Activated effector memory CD4-positive, alpha-beta T cell treated with anti-CD3 and anti-CD28 coated beads, Interleukin-2, amount 50 U/mL, for 16 hours (primary cell): ENCODE results near the gene SSTR4.
"Not testable (repeated sequence)": the region's sequence is repeated elsewhere in the genome, so short reads cannot be mapped to it uniquely, and the experiment has no call there.

Experiments used
- DNase-seq: peaks from one replicate; pipeline ENCODE4 v3.0.0-alpha.2; 2020

SSTR4 gene

DNA sequence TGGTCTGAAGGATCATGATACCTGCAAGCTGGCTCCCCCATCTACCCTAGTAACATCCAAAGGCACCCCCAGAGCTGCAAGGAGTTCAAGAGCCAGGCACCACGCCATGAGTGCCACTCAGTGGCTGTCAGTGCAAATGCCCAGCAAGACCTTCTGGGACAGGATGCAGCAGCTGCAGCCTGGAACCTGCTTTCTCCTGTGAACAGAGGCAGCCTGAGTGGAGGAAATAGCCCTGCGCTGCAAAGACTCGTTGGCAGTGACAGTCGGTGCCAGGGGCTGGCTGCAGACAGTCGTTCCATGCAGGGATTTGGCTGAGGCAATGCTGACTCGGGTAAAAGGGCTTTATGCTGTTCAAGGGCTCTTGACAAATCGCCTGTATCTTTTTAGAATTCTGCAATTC, 15.7 kb upstream of the SSTR4 start:
- DNase-seq: no peak

DNA sequence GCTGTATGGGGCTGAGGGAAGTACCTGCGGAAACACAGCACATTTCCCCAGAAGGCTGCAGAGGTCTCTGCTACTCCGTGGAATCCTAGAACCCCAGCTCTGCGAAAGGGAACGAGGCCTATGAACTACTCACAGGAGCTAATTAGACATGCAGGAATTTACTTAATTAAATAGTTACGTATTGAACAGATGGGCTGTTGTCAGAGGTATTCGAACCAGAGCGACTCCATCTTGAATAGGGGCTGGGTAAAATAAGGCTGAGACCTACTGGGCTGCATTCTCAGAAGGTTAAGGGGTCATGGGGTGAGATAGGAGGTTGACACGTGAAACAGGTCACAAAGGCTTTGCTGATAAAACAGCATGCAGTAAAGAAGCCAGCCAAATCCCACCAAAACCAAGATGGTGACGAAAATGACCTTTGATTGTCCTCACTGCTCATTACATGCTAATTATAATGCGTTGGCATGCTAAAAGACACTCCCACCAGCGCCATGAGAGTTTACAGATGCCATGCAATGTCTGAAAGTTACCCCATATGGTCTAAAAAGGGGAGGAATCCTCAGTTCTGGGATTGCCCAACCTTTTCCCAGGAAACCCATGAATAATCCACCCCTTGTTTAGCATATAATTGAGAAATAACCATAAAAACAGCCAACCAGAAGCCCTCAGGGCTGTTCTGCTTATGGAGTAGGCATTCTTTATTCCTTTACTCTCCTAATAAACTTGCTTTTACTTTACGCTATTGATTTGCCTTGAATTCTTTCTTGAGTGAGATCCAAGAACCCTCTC, 14.7 kb upstream of the SSTR4 start:
- DNase-seq: no peak

DNA sequence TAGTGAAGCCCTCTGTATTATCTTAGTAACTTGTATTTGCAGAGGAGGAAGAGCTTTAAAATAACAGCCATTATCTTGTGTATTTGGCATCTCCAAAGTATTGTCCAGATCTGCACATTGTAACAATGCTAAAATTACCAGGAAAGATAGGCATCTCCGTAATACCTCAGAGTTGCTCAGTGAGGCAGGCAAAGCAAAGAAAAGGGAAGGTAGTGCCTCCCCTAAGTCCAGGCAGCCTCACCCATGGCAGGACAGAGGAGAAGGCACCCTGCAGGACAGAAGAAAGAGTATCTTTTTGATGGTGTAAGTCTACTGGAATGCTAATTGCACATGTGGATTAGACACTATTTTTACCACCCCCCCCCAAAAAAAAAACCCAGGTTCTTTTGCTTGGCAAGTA, 13.6 kb upstream of the SSTR4 start:
- DNase-seq: no peak

DNA sequence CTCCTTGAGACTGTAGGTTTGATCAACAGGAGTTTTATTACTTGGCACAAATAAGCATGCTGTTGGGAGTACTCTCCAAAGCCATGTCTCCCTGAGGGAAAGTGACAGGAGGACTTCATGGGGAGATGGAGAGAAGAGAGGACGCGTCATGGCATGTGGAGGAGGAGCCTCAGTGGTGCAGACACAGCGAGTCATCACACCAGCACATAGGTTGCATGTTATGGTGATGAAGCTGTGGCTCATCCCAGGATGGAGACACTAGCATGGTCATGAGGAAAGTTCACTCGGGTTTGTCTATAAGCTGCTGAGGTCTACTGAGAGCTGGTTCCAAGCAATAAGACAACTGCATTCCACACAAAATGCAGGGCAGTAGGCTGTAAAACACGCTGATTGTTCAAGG, 13.2 kb upstream of the SSTR4 start:
- no peak for DNase-seq

DNA sequence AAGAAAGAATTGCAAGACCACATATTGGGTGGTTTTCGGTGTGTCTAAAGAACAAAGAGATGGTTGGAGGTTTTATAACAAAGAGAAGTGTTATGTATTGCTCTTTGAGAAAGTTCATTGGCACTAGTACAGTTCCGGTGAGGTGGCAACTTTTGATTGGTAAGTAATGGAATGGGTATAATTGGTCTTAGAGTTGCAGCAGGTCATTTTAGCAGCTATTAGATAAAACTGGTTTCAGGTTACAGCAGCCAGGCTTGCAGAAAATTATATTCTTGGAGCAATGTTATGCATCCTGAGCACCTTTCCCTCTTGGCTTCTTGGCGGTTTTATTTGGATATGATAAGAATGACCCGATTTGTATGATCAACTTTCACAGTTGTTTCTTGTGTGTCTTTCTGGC, 12.3 kb upstream of the SSTR4 start:
- no peak for DNase-seq

DNA sequence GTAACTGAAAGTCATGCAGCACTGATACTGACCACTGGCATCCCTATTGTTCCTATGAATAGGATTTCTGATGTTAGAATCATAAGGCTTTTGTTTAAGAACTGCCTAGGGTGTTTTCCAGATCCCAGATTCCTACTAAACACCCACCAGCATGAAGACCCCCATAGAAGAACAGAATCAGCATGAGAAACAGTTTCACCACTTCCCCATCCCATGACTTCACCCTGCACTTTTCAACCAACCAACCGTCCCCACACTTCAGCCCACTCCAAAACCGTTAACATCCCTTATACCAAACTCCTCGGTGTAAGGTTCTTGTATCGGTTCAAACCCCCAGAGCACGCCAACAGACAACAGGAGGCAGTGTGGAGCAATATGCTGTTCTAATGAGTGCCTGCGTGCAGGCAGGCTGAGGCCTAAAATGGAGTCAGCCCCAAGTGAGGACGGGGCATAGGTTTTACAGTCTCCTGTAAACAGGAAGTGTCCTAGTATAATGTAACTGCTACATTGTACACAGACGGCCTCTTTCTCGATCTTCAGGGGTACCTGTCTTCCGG, 11.4 kb upstream of the SSTR4 start:
- DNase-seq: no peak

DNA sequence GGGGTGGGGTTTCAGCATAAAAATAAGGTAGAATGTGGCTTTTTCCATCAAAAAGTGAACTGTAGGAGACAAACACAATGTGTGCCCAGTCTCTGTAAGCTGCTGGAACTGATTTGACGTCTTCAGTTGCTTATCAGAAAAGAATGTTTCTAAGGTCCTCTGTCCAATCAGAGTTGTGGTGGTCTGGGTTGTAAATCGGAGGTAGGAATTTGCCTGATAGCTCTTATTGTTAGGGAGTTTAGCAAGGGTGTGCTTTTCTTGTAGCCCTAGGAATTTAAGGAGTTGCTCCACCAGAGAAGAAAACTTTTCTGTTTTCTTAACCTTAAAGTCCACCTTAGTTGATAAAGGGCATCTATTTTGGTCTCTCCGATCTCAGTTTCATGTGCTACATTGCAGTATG, 10.4 kb upstream of the SSTR4 start:
- no peak for DNase-seq

DNA sequence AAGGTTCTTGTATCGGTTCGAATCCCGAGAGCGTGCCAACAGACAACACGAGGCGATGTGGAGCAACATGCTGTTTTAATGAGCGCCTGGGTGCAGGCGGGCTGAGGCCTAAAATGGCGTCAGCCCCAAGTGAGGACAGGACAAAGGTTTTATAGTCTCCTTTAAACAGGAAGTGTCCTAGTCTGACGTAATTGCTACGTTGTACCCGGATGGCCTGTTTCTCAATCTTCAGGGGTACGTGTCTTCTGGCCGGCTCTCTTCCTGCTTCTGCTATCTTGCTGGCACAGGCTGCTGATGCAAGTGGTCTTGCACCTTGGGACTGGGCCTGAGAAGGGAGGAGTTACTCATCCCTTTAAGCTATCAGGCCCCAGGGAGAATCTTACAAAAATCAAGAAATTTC, 9.6 kb upstream of the SSTR4 start:
- not testable (repeated sequence) for DNase-seq

DNA sequence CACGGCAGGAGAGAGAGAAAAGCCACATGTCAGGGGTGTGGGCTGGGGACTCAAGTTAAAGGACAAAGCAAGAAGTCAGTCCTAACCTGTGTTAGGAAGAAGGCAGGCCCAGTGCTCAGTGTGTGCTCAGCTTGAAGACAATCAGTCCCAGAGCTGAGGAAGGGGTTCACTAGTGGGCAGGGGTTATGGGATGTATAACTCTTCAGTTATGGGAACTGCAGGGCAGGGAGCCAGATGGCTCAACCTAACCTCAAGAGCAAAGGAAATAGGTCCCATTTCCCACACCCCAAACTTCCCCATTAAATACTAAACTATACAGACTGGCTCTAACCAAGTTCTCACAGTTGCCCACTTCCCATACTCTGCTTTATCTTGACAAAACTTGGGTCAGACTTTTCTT, 7.4 kb upstream of the SSTR4 start:
- DNase-seq: no peak

DNA sequence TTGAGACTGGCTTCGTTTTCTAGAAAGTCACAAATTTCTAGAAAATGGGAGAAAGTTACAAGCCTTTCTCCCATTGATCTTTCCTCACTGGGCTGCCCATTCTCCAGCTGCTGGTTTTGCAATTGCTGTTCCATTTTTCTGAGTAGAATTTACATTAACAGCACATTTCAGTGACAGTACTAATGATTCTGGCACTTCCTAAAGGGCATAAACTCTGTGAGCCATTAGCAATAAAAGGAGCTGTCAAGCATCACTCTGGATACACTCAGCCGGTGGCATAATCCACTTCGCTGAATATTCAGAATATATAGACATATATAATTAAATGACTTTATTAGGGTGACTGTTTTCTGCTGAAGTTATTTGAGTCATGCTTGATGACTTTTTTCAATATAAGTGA, 6.7 kb upstream of the SSTR4 start:
- DNase-seq: no peak

DNA sequence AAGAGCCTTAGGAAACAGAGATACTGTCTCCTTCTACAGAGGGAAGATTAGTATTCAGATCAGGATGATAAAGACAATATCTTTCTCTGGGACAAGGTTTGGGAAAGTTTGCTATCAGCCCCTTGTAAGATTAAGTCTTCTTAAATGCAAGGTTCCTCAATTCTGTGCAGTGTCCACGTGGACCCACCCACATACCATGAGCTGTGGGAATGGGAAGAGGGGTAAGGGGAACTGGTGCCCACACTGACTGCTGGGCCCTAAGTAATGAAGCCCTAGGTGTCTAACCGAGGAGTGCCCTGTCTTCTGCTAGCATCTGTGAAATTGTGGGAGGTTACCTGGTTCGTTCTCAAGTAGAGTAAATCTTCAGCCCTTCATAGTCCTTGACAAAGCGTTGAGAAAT, 5.8 kb upstream of the SSTR4 start:
- no peak for DNase-seq

DNA sequence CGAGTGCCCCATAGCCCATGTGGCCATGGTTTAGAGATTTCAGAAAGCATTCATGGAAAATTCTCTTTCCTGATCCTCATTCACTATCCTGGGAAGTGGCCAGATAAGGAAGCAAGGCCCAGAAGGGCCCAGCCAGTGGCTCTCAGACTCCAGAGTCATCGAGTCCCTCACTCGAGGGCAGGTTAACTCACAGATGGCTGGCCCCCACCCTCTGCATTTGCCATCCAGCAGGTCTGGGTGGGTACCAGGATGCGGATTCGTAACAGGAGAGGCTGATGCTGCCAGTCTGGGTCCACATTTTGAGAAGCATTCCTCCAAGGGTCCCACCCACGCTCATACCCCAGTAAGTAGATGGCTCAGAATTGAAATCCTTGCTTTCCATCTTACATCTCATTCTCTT, 3.8 kb upstream of the SSTR4 start:
- DNase-seq: no peak

DNA sequence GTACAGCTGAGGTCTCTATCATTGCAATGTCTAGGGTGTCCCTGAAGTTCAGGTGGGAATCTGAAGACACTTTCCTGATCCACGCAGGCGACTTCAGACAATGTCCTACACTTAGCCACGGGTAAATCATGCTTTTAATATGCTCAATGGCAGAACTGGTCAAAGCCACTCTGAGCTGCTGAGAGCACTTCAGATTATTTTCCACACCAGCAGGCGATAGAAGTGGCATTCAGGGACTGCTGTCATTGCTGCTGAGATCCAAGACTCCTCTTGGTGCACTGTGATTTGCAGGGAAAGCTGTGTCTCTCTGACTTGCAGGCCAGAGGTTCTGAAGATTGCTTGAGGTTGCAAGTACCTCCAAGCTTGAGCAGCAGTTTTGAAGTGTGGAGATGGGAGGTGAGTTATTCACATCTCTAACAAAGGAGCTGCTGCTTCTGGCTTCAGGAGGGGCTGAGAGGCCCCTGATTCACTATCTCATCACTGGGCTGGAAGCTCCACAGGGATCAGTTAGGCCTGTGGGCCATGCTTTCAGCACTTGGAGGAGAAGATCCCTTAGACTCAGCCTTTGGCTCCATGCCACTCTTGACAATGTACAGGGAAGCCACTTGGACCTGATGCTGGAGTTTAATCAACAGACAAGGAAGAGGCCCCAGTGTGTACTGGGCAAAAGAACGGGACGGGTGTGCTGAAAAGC, 2.9 kb upstream of the SSTR4 start:
- no peak for DNase-seq

DNA sequence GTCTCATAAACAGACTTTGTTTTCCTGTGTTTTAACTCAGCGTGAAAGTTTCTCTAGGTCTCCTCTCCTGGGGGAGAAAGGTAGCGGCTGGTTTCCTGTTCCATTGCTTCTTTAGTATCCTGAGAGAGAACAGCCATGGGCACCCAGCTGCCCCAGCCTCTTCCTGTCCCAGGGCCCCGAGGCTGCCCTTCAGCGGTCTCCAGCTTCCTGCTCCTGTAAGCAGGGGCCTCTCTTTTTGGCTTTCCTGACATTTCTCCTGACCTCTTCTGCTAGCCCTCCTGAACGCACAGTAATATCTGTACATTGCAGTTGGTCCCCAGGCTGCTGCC, 2.4 kb upstream of the SSTR4 start:
- no peak for DNase-seq

DNA sequence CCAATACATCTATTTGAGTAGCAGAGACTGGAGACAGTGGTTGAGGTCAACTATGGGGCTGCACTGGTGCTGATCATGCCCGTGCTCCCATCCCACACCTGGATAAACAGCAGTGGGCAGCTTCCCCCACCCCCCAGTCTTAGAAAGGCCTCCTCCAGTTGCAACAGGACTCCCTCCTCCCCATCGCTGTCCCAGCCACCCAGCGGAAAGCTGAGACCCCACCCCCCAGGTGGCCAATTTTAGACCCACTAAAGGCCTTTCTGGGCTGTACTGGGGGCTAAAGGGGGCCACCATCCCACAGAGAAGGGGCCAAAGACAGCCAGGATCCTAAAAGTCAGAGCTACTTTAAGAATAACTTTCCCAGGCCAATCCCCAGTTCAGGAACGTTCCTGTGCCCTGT, 1.2 kb upstream of the SSTR4 start:
- DNase-seq: no peak

DNA sequence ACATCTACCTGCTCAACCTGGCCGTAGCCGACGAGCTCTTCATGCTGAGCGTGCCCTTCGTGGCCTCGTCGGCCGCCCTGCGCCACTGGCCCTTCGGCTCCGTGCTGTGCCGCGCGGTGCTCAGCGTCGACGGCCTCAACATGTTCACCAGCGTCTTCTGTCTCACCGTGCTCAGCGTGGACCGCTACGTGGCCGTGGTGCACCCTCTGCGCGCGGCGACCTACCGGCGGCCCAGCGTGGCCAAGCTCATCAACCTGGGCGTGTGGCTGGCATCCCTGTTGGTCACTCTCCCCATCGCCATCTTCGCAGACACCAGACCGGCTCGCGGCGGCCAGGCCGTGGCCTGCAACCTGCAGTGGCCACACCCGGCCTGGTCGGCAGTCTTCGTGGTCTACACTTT, 619 bp downstream of the SSTR4 start:
- no peak for DNase-seq

DNA sequence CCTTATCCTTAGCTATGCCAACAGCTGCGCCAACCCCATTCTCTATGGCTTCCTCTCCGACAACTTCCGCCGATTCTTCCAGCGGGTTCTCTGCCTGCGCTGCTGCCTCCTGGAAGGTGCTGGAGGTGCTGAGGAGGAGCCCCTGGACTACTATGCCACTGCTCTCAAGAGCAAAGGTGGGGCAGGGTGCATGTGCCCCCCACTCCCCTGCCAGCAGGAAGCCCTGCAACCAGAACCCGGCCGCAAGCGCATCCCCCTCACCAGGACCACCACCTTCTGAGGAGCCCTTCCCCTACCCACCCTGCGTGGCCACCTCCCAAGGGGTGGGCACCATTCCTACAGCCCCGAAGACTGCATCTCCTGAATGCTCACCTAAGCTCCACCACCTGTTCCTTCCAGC, 1.3 kb downstream of the SSTR4 start:
- DNase-seq: no peak

DNA sequence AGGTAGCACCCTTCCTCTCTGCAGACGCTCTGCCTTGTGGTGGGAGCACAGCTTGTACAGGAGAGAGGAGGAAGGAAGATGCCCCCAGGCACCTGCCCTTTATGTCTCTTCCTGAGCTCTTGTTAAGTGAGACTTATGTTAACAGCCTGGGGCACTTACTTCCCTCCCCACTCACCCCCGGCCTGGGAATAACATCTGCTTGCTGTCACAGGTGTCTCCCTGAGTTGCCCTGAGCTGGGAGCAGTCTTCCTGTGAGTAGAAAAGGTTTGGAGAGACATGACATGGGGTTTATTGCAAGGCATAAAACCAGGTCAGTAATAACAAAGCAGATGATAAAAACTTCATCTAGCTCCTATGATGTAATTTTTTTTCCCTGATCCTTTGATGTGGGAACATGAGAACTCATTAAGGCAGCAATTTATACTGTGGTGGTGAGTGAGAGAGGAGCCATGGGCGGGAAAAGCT, 1.9 kb downstream of the SSTR4 start:
- no peak for DNase-seq

DNA sequence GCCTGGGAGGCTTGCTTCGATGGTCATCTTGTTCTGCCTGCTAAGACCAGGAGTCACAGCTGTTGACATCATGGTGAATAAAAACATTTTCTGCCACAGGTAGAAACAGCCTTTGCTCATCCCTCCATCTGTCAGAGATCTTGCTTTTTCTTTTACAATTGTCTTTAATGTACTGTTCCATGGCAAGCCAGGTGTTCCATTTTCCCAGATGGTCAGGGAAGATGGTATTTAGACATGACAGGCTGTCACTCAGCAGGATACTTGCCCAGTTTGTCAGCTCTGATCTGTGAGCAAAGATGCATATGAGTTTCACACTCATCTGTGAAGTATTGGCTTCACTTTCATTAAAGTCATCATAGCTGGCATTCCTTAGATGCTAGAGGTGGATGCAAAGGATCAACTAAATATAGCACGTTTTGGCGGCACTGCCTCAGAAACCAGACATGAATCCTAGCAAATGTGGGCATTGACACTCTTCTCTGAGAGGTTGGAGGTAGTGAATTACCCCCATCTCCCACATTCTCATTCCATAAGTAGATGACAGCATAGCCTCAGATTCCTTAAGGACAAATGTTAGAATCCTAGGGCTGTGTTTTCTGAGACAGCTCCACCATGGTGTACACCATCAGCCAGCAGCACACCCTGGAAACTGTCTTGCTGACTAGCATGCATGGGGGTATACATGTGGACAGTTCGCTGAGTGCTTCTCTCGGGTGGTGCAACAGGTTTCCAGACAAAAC, 4.2 kb downstream of the SSTR4 start:
- no peak for DNase-seq

DNA sequence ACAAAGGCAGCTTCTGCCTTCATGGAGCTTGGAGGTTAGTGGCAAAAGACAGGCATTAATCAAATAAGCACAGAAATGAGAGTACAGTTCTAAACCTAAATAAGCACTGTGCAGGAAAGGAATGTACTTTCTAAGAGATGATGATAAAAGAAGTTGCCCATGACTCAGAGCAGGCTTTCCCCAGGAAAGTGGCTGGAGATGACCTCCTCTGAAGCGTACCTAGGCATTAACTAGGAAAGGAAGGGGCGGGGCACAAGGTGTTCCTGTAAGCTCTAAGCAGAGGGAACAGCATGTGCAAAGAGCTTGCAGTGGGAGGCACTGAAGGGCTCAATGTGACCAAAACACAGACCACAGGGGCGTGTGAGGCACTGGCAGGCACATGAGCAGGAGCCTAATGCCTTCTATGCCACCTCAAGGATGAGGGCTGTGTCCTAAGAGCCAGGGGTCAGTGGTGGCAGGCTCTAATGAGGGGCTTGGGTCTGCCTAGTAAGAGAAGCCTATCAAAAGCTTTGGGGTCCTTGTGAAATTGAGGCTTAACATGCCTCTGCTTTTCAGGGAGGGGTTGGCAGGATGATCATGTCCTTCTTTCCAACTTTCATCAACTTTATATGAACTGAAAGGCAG, 4.9 kb downstream of the SSTR4 start:
- DNase-seq: no peak

DNA sequence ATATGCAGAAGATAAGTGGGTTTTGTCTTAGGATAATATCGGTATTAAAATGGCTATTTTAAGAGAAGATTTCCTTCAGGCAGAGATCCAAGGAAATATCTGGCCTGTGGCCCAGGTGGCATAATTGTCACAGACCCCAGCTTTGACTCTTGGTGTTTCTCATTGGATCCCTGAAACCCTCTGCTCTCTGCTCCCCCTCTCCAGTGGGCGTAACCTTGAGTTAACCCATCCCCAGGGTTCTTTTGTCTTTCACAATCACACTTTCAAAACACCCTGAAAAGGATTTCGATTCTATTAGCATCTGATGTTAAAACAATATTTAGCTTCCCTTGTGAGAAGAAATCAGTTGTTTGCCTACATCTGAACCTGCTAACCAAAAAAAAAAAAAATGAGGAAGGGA, 7.2 kb downstream of the SSTR4 start:
- DNase-seq: no peak

DNA sequence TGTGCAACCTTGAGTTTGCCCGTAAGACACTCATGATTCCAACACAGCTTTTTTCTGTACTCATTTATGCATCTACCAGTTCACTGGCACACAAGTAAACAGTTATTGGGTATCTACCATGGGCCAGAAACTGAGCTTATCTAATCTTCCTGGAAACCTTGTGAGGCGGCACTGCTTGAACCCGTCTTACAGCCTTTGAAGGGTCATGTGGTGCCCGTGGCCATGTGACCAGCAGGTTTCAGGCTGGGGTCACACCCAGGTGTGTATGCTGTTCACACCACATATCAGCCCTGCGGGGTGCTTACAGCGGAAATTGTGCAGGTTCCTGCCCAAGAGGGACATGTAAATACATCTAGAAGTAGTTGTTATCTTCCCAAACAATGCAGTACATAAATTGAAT, 8.3 kb downstream of the SSTR4 start:
- DNase-seq: no peak

DNA sequence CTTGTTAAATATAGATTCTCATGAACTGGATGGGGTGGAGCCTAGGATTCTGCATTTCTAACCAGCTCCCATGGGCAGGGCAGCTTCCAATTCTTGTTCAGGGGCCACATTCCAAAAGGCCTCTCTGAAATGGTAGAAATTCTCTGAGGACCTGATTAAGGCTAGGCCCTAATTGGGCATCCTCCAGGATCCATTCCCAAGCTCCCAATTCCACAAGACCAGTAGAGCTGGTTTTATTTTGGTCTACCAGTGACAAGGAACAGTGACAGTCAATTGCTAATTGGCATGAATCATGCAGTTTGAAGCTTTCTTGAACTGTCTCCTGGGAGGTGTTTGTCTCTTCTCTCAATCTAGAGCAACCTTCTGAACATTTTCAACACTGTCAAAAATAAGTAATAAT, 11.3 kb downstream of the SSTR4 start:
- DNase-seq: no peak
